GM19238 (cell line): ENCODE measurements around the gene EXOC3L1.

Experiments
- DNase-seq: peaks from one replicate; pipeline ENCODE4 v3.0.0; 2011; ENCODE audit warnings: low spot score; ENCODE audit not compliant: insufficient read length

Gene EXOC3L1

GRCh38 chr16:67190041-67190440 lies at the start of gene EXOC3L1:
TSS of gene EXOC3L1 (minus strand) at chr16:67190136. CDS start at chr16:67189676, 460 bp downstream.
- no peak for DNase-seq

- DNase-seq: no peak
Measured at GRCh38 chr16:67238806-67239470, 49.0 kb upstream of the EXOC3L1 start.

GRCh38 chr16:67238278-67238575 lies 48.3 kb upstream of the EXOC3L1 start:
- DNase-seq: no peak

GRCh38 chr16:67237396-67238277 lies 47.7 kb upstream of the EXOC3L1 start:
- DNase-seq: no peak

GRCh38 chr16:67236563-67237395 lies 46.8 kb upstream of the EXOC3L1 start:
- peak; percentile 65 for DNase-seq

GRCh38 chr16:67235816-67236562 lies 46.1 kb upstream of the EXOC3L1 start:
- no peak for DNase-seq

GRCh38 chr16:67234180-67234597 lies 44.3 kb upstream of the EXOC3L1 start:
- DNase-seq: no peak

GRCh38 chr16:67233596-67233995 lies 43.7 kb upstream of the EXOC3L1 start:
- no peak for DNase-seq

- no peak for DNase-seq
Measured at GRCh38 chr16:67230809-67231660, 41.1 kb upstream of the EXOC3L1 start.

GRCh38 chr16:67229906-67230808 lies 40.2 kb upstream of the EXOC3L1 start:
- no peak for DNase-seq

GRCh38 chr16:67228905-67229304 lies 39.0 kb upstream of the EXOC3L1 start:
- DNase-seq: no peak

GRCh38 chr16:67228034-67228785 lies 38.3 kb upstream of the EXOC3L1 start:
- DNase-seq: no peak

GRCh38 chr16:67227567-67227921 lies 37.6 kb upstream of the EXOC3L1 start:
- no peak for DNase-seq

GRCh38 chr16:67226804-67227566 lies 37.0 kb upstream of the EXOC3L1 start, which contains the start of gene TMEM208:
TSS of gene TMEM208 (plus strand) at chr16:67227130. CDS start at chr16:67227219, 89 bp downstream.
- DNase-seq: peak; percentile 99

- DNase-seq: no peak
Measured at GRCh38 chr16:67226295-67226803, 36.4 kb upstream of the EXOC3L1 start.

GRCh38 chr16:67223992-67224391 lies 34.1 kb upstream of the EXOC3L1 start:
- DNase-seq: no peak
